PFSK-1 (cell line): Measurements from ENCODE around the gene MTHFSD.

Experiments
- FOXP2 ChIP-seq: optimal IDR thresholded peaks from 2 replicates; pipeline ENCODE3; 2011; ENCODE audit warnings: borderline replicate concordance, control low read depth, inconsistent platforms; ENCODE audit not compliant: insufficient read depth; ENCODE audit errors: extremely low read length, extremely low read depth
- POLR2AphosphoS5 ChIP-seq: IDR thresholded peaks from 2 replicates; pipeline ENCODE4 v1.6.1; 2012; ENCODE audit warnings: low read depth, mild to moderate bottlenecking, control low read depth, low read length, moderate library complexity
- SIN3A ChIP-seq: IDR thresholded peaks from 2 replicates; pipeline ENCODE4 v1.6.1; 2012; ENCODE audit warnings: mild to moderate bottlenecking, low read length, moderate library complexity, borderline replicate concordance; ENCODE audit not compliant: insufficient read depth
- TAF1 ChIP-seq: IDR thresholded peaks from 2 replicates; pipeline ENCODE4 v1.6.1; 2012; ENCODE audit warnings: low read length, control low read depth, borderline replicate concordance; ENCODE audit not compliant: insufficient read depth
- TF ChIP-seq, protein P1 (sequence below), 2 experiments: IDR thresholded peaks; 2 replicates each; pipeline versions ENCODE4 v1.6.1 to v1.8.0; 2011 to 2012; ENCODE audit warnings: low read depth in 2 of 2, low read length in 2 of 2, control low read depth in 1 of 2, inconsistent platforms in 1 of 2, mild to moderate bottlenecking in 1 of 2, moderate library complexity in 1 of 2; ENCODE audit not compliant: insufficient read depth in 1 of 2

The MTHFSD gene

GRCh38 chr16:86502856-86503748 is 51.9 kb downstream of the MTHFSD start:
- TF ChIP-seq TAF1 (no peak), FOXP2 (no peak), SIN3A (no peak), POLR2AphosphoS5 (no peak)
- TF ChIP-seq, protein P1, sequence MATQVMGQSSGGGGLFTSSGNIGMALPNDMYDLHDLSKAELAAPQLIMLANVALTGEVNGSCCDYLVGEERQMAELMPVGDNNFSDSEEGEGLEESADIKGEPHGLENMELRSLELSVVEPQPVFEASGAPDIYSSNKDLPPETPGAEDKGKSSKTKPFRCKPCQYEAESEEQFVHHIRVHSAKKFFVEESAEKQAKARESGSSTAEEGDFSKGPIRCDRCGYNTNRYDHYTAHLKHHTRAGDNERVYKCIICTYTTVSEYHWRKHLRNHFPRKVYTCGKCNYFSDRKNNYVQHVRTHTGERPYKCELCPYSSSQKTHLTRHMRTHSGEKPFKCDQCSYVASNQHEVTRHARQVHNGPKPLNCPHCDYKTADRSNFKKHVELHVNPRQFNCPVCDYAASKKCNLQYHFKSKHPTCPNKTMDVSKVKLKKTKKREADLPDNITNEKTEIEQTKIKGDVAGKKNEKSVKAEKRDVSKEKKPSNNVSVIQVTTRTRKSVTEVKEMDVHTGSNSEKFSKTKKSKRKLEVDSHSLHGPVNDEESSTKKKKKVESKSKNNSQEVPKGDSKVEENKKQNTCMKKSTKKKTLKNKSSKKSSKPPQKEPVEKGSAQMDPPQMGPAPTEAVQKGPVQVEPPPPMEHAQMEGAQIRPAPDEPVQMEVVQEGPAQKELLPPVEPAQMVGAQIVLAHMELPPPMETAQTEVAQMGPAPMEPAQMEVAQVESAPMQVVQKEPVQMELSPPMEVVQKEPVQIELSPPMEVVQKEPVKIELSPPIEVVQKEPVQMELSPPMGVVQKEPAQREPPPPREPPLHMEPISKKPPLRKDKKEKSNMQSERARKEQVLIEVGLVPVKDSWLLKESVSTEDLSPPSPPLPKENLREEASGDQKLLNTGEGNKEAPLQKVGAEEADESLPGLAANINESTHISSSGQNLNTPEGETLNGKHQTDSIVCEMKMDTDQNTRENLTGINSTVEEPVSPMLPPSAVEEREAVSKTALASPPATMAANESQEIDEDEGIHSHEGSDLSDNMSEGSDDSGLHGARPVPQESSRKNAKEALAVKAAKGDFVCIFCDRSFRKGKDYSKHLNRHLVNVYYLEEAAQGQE (IDR thresholded peaks at IDR 0.05; ENCODE audit: insufficient read depth in 1 of 2, low read depth in 2 of 2, low read length in 2 of 2): no peak

- TF ChIP-seq POLR2AphosphoS5 (no peak), SIN3A (no peak), TAF1 (no peak), FOXP2 (no peak)
- TF ChIP-seq, protein P1 (IDR thresholded peaks at IDR 0.05; ENCODE audit: insufficient read depth in 1 of 2, low read depth in 2 of 2, low read length in 2 of 2): no peak
These were observed 52.8 kb downstream of the MTHFSD start for GRCh38 chr16:86501989-86502855.

GRCh38 chr16:86500708-86501510 is 54.1 kb downstream of the MTHFSD start:
- TF ChIP-seq SIN3A: no peak
- TF ChIP-seq POLR2AphosphoS5: no peak
- TF ChIP-seq, protein P1 (IDR thresholded peaks at IDR 0.05; ENCODE audit: insufficient read depth in 1 of 2, low read depth in 2 of 2, low read length in 2 of 2): no peak
- no peak for TF ChIP-seq TAF1
- TF ChIP-seq FOXP2: no peak

DNA sequence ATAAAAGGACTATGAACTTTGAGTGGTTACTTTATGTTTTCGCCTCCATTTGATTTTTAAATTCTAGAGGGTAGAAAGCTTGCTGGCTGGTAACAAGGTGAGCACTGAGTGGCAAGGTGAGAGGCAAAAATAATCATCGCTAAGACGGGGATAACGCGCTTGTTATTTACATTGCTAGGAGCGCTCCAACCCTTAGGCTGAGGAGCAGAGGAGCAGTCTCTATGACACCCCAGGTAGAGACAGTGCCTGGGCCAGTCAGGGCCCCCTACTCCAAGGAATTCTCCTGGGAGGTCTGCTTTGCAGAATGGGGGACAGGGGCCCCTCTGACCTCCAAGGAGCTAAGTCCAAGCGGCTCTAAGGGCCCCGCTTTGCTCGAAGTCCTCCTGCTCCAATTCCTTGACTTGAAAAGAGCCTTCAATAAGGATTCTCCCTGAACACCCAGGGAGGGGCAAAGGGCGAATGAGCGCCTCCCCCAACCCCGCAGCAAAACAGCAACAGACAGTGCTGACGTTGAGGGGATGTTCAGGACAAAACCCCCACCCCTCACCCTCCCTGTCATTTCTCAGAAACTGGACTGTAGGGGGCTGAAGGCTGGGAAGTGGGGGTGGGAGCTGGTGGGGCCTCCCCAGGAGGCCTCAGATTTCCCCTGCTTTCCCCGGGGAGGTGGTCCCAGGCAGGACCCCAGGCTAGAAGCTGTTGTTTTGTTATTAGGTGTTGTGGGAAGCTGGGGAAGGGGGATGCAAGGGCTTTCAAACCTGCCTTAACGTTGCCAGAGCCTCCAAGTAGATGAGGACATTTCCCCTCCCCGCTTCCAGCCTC is 54.9 kb downstream of the MTHFSD start:
- TF ChIP-seq FOXP2: no peak
- TF ChIP-seq TAF1: no peak
- TF ChIP-seq POLR2AphosphoS5: no peak
- TF ChIP-seq SIN3A: no peak
- TF ChIP-seq, protein P1 (IDR thresholded peaks at IDR 0.05; ENCODE audit: insufficient read depth in 1 of 2, low read depth in 2 of 2, low read length in 2 of 2): no peak
